SK-N-SH (cell line): Measurements from ENCODE around the gene ATF7IP2. TPM values are rescaled to one million over a fixed set of nuclear protein-coding genes. Genes with fewer than 3 reads are reported as not detected.

Experiments
- CTCF ChIA-PET: fragments of 300-600, 350-600 bp; formaldehyde crosslinking; extraction: SDS; loops from one replicate; lab custom pipeline; 2021; lab: Yijun Ruan, JAX
- POLR2A ChIA-PET: fragments of 350-600 bp; sonication (Branson Sonifier 250); formaldehyde crosslinking; extraction: SDS; loops from one replicate; lab custom pipeline; 2020; ENCODE audit warnings: antibody characterized with exemption, inconsistent platforms; lab: Yijun Ruan, JAX
- DNase-seq: peaks from one replicate; pipeline ENCODE4 v3.0.0; 2012
- H2AFZ ChIP-seq: fragments of 200-600 bp; sonication (generic); 2 replicates; pipeline ENCODE4 v1.8.1; 2016; ENCODE audit warnings: antibody characterized with exemption, mild to moderate bottlenecking, low read depth
- H3F3A ChIP-seq: fragments of 200-600 bp; sonication (generic); replicated peaks from 2 replicates; pipeline ENCODE3; 2016; ENCODE audit warnings: antibody characterized with exemption, mild to moderate bottlenecking; ENCODE audit not compliant: insufficient read depth
- H3K27ac ChIP-seq, 2 experiments: fragments of 200-500 bp in 1 of 2; fragments of 200-600 bp in 1 of 2; sonication (Bioruptor generic) in 1 of 2; sonication (generic), shearing (Covaris generic) in 1 of 2; 2 replicates each; pipeline versions ENCODE4 v1.5.1 to v1.6.1; 2014 to 2016; ENCODE audit warnings: low read depth in 2 of 2, inconsistent platforms in 1 of 2, low read length in 1 of 2, mild to moderate bottlenecking in 1 of 2, mixed read lengths in 1 of 2
- H3K27me3 ChIP-seq: fragments of 200-600 bp; sonication (generic), shearing (Covaris generic); 2 replicates; pipeline ENCODE4 v1.6.1; 2016; ENCODE audit warnings: mixed run types; ENCODE audit not compliant: insufficient read depth
- H3K36me3 ChIP-seq, 2 experiments: fragments of 200-500 bp in 1 of 2; fragments of 200-600 bp in 1 of 2; sonication (Bioruptor generic) in 1 of 2; sonication (generic) in 1 of 2; replicated peaks in 1 of 2; 2 replicates each; pipeline versions ENCODE3 to v1.5.1; 2014 to 2016; ENCODE audit warnings: low read length in 1 of 2, mild to moderate bottlenecking in 1 of 2; ENCODE audit not compliant: insufficient read depth in 2 of 2, control insufficient read depth in 1 of 2
- H3K4me1 ChIP-seq, 2 experiments: fragments of 200-500 bp in 1 of 2; fragments of 200-600 bp in 1 of 2; sonication (Bioruptor generic) in 1 of 2; sonication (generic), shearing (Covaris generic) in 1 of 2; 2 replicates each; pipeline versions ENCODE4 v1.5.1 to v1.6.1; 2014 to 2016; ENCODE audit warnings: low read depth in 1 of 2, low read length in 1 of 2, mixed run types in 1 of 2; ENCODE audit not compliant: insufficient read depth in 2 of 2, control insufficient read depth in 1 of 2
- H3K4me2 ChIP-seq: fragments of 200-600 bp; sonication (generic), shearing (Covaris generic); 2 replicates; pipeline ENCODE4 v1.6.1; 2017; ENCODE audit warnings: mixed run types
- H3K4me3 ChIP-seq, 2 experiments: fragments of 200-500 bp in 1 of 2; fragments of 200-600 bp in 1 of 2; sonication (Bioruptor generic) in 1 of 2; sonication (generic), shearing (Covaris generic) in 1 of 2; 2 replicates each; pipeline versions ENCODE4 v1.5.1 to v1.8.1; 2014 to 2016; ENCODE audit warnings: low read depth in 2 of 2, inconsistent platforms in 1 of 2, low read length in 1 of 2, mild to moderate bottlenecking in 1 of 2, mixed read lengths in 1 of 2, moderate library complexity in 1 of 2
- H3K79me2 ChIP-seq: fragments of 200-600 bp; sonication (generic); 2 replicates; pipeline ENCODE4 v1.8.1; 2017; ENCODE audit warnings: mild to moderate bottlenecking; ENCODE audit not compliant: insufficient read depth
- H3K9ac ChIP-seq: fragments of 200-600 bp; sonication (generic); 2 replicates; pipeline ENCODE4 v1.6.1; 2017; ENCODE audit warnings: mixed run types
- H3K9me2 ChIP-seq: fragments of 200-600 bp; sonication (generic); 2 replicates; pipeline ENCODE4 v1.6.1; 2017; ENCODE audit warnings: mixed run types
- H3K9me3 ChIP-seq: fragments of 200-600 bp; sonication (generic); 2 replicates; pipeline ENCODE4 v1.6.1; 2017; ENCODE audit warnings: mixed run types, mild to moderate bottlenecking, moderate library complexity
- H4K20me1 ChIP-seq: fragments of 200-600 bp; sonication (generic); 2 replicates; pipeline ENCODE4 v1.6.1; 2017; ENCODE audit warnings: mild to moderate bottlenecking, mixed run types; ENCODE audit not compliant: insufficient read depth
- CHD2 ChIP-seq: fragments of 150-350 bp; IDR thresholded peaks from 2 replicates; pipeline ENCODE4 v1.6.1; 2018; ENCODE audit warnings: low read length; ENCODE audit not compliant: partially characterized antibody
- EZH2phosphoT487 ChIP-seq: fragments of 200-600 bp; sonication (generic); IDR thresholded peaks from 2 replicates; pipeline ENCODE4 v1.6.1; 2017; ENCODE audit warnings: low read depth, mixed run types, mild to moderate bottlenecking, antibody characterized with exemption, moderate library complexity, borderline replicate concordance
- FOXJ3 ChIP-seq: sonication (generic); formaldehyde crosslinking; IDR thresholded peaks from 2 replicates; pipeline ENCODE4 v1.5.1; 2020; ENCODE audit warnings: mild to moderate bottlenecking, missing genetic modification reagents
- GABPA ChIP-seq: IDR thresholded peaks from 2 replicates; pipeline ENCODE4 v1.4.0; 2012; ENCODE audit warnings: low read depth, mild to moderate bottlenecking
- GATA2 ChIP-seq: sonication (generic); formaldehyde crosslinking; IDR thresholded peaks from 2 replicates; pipeline ENCODE4 v1.5.0; 2020; ENCODE audit warnings: mild to moderate bottlenecking, missing genetic modification reagents
- JUND ChIP-seq: IDR thresholded peaks from 2 replicates; pipeline ENCODE4 v1.4.0; 2012
- MEF2A ChIP-seq: IDR thresholded peaks from 2 replicates; pipeline ENCODE4 v1.4.0; 2012; ENCODE audit warnings: low read depth, borderline replicate concordance
- MXI1 ChIP-seq: IDR thresholded peaks from 2 replicates; pipeline ENCODE4 v1.6.1; 2012; ENCODE audit warnings: mild to moderate bottlenecking, low read depth, low read length, improper control_type of control experiment
- NFIC ChIP-seq: IDR thresholded peaks from 2 replicates; pipeline ENCODE4 v1.4.0; 2012; ENCODE audit warnings: borderline replicate concordance
- NRF1 ChIP-seq: IDR thresholded peaks from 2 replicates; pipeline ENCODE4 v1.6.1; 2012; ENCODE audit warnings: low read depth, mild to moderate bottlenecking, low read length
- POLR2AphosphoS5 ChIP-seq: IDR thresholded peaks from 2 replicates; pipeline ENCODE4 v1.6.1; 2012; ENCODE audit warnings: low read depth, low read length
- RCOR1 ChIP-seq: fragments of 150-350 bp; IDR thresholded peaks from 2 replicates; pipeline ENCODE4 v1.6.1; 2017; ENCODE audit warnings: antibody characterized with exemption, low read length
- SIN3A ChIP-seq: IDR thresholded peaks from 2 replicates; pipeline ENCODE4 v1.6.1; 2012; ENCODE audit warnings: low read depth, mild to moderate bottlenecking, low read length, moderate library complexity, borderline replicate concordance
- TCF12 ChIP-seq: IDR thresholded peaks from 2 replicates; pipeline ENCODE4 v1.4.0; 2012
- USF1 ChIP-seq: IDR thresholded peaks from 2 replicates; pipeline ENCODE4 v1.4.0; 2012; ENCODE audit warnings: low read depth, borderline replicate concordance
- YY1 ChIP-seq: IDR thresholded peaks from 2 replicates; pipeline ENCODE4 v1.4.0; 2012; ENCODE audit warnings: low read depth, mild to moderate bottlenecking
- ZBTB33 ChIP-seq: IDR thresholded peaks from 2 replicates; pipeline ENCODE4 v1.4.0; 2012; ENCODE audit warnings: low read depth, borderline replicate concordance
- WGBS: methylation state at CpG from one replicate; pipeline ENCODE4 v1.1.6; 2017; ENCODE audit warnings: low lambda C conversion rate; 5-methylcytosine and 5-hydroxymethylcytosine counted together
- polyA plus RNA-seq, 3 experiments: library from polyadenylated mRNA; depleted of rRNA; stranded (reverse); fragments of >200 nt; gene quantifications; 2 replicates each; pipeline ENCODE4 v1.2.3, GENCODE V29; 2012
- TF ChIP-seq, protein P1 (sequence below): IDR thresholded peaks from 2 replicates; pipeline ENCODE4 v1.6.1; 2012; ENCODE audit warnings: mild to moderate bottlenecking, low read depth, low read length, moderate library complexity
- TF ChIP-seq, protein P2 (sequence below): fragments of 150-350 bp; IDR thresholded peaks from 2 replicates; pipeline ENCODE4 v1.6.1; 2017; ENCODE audit warnings: antibody characterized with exemption, low read length, low read depth, borderline replicate concordance
- TF ChIP-seq, protein P3 (sequence below): IDR thresholded peaks from 2 replicates; pipeline ENCODE4 v1.4.0; 2012; ENCODE audit warnings: low read depth

Gene ATF7IP2
- polyA plus RNA-seq, 1 of the 3 experiments (the other 2 are of a cell fraction), result 0.35 TPM

DNA sequence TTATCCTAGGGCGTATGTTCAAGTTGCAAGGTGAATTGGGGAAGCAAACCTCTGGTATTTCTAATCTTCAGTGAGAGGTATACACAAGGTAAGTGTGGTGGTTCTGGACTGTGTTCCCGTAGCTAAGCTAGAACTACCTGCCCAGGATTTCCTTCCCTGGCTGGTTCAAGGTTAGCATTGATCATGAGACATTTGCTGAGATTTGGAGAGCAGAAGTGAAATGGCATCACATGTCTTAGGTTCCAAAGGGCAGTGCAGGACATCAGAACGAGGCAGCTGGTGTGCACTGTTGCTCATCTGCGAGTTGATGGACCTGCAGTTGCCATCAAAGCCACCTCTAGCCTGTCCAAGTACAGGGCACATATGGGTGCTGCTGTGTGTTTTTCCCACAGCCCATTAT lies 99.3 kb downstream of the ATF7IP2 start:
- no peaks in the 10 kb centered on the region for H3K9me2 ChIP-seq
- no peaks in the 10 kb centered on the region for H3K36me3 ChIP-seq
- no peaks in the 10 kb centered on the region for H4K20me1 ChIP-seq
- CTCF ChIA-PET, result no interaction called here
- no peaks in the 10 kb centered on the region for H3K4me1 ChIP-seq
- no peaks in the 10 kb centered on the region for H3K79me2 ChIP-seq
- no peaks in the 10 kb centered on the region for H3K27me3 ChIP-seq
- TF ChIP-seq EZH2phosphoT487 (no peak), YY1 (no peak), RCOR1 (no peak), NRF1 (no peak), GABPA (no peak), MXI1 (no peak), NFIC (no peak), ZBTB33 (no peak), USF1 (no peak), SIN3A (no peak), TCF12 (no peak), JUND (no peak), CHD2 (no peak), POLR2AphosphoS5 (no peak), GATA2 (no peak), MEF2A (no peak), FOXJ3 (no peak)
- TF ChIP-seq, protein P1, sequence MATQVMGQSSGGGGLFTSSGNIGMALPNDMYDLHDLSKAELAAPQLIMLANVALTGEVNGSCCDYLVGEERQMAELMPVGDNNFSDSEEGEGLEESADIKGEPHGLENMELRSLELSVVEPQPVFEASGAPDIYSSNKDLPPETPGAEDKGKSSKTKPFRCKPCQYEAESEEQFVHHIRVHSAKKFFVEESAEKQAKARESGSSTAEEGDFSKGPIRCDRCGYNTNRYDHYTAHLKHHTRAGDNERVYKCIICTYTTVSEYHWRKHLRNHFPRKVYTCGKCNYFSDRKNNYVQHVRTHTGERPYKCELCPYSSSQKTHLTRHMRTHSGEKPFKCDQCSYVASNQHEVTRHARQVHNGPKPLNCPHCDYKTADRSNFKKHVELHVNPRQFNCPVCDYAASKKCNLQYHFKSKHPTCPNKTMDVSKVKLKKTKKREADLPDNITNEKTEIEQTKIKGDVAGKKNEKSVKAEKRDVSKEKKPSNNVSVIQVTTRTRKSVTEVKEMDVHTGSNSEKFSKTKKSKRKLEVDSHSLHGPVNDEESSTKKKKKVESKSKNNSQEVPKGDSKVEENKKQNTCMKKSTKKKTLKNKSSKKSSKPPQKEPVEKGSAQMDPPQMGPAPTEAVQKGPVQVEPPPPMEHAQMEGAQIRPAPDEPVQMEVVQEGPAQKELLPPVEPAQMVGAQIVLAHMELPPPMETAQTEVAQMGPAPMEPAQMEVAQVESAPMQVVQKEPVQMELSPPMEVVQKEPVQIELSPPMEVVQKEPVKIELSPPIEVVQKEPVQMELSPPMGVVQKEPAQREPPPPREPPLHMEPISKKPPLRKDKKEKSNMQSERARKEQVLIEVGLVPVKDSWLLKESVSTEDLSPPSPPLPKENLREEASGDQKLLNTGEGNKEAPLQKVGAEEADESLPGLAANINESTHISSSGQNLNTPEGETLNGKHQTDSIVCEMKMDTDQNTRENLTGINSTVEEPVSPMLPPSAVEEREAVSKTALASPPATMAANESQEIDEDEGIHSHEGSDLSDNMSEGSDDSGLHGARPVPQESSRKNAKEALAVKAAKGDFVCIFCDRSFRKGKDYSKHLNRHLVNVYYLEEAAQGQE, result no peak
- TF ChIP-seq, protein P2, sequence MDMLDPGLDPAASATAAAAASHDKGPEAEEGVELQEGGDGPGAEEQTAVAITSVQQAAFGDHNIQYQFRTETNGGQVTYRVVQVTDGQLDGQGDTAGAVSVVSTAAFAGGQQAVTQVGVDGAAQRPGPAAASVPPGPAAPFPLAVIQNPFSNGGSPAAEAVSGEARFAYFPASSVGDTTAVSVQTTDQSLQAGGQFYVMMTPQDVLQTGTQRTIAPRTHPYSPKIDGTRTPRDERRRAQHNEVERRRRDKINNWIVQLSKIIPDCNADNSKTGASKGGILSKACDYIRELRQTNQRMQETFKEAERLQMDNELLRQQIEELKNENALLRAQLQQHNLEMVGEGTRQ, result no peak
- TF ChIP-seq, protein P3, sequence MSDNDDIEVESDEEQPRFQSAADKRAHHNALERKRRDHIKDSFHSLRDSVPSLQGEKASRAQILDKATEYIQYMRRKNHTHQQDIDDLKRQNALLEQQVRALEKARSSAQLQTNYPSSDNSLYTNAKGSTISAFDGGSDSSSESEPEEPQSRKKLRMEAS, result no peak
- POLR2A ChIA-PET, result no interaction called here
- no peak overlapping the region for H3K4me3 ChIP-seq
- no peak overlapping the region for H3K9ac ChIP-seq
- 2% methylated on average over 4 of the region's 4 CpGs for WGBS
- H3K4me2 ChIP-seq, result no peak overlapping the region
- H3K9me3 ChIP-seq, result no peaks in the 10 kb centered on the region
- H3F3A ChIP-seq, result no peaks in the 10 kb centered on the region
- DNase-seq, result no peak
- no peak overlapping the region for H2AFZ ChIP-seq
- H3K27ac ChIP-seq, result no peak overlapping the region
